SK-N-SH treated with all-trans-retinoic acid at 6 μM for 48 hours (cell line): Measurements from ENCODE around the gene PLPP3.

Experiments used
- CSDC2 ChIP-seq: fragments of 250-450 bp; sonication (Bioruptor Pico); IDR thresholded peaks from 2 replicates; pipeline ENCODE4 v1.5.0; 2020; ENCODE audit warnings: mild to moderate bottlenecking, moderate library complexity
- TOX ChIP-seq: fragments of 250-450 bp; sonication (Bioruptor Pico); IDR thresholded peaks from 2 replicates; pipeline ENCODE4 v1.8.0; 2021; ENCODE audit warnings: mild to moderate bottlenecking, moderate library complexity, borderline replicate concordance
- ZFP3 ChIP-seq: fragments of 250-450 bp; sonication (Bioruptor Pico); IDR thresholded peaks from 2 replicates; pipeline ENCODE4 v1.5.0; 2020; ENCODE audit warnings: mild to moderate bottlenecking, moderate library complexity
- ZFP30 ChIP-seq: fragments of 450-650 bp; formaldehyde crosslinking; IDR thresholded peaks from 2 replicates; pipeline ENCODE4 v1.5.0; 2022; ENCODE audit warnings: mild to moderate bottlenecking, moderate library complexity
- ZNF70 ChIP-seq: fragments of 450-650 bp; formaldehyde crosslinking; IDR thresholded peaks from 2 replicates; pipeline ENCODE4 v1.5.0; 2020; ENCODE audit warnings: mild to moderate bottlenecking, moderate library complexity
- TF ChIP-seq, protein P1 (sequence below): fragments of 250-450 bp; sonication (Bioruptor Pico); IDR thresholded peaks from 2 replicates; pipeline ENCODE4 v1.8.0; 2021; ENCODE audit warnings: low read depth, mild to moderate bottlenecking, moderate library complexity, borderline replicate concordance
- TF ChIP-seq, protein P2 (sequence below): fragments of 250-450 bp; sonication (Bioruptor Pico); IDR thresholded peaks from 2 replicates; pipeline ENCODE4 v1.8.0; 2020; ENCODE audit warnings: mild to moderate bottlenecking, moderate library complexity, borderline replicate concordance
- TF ChIP-seq, protein P3 (sequence below): fragments of 250-450 bp; sonication (Bioruptor Pico); IDR thresholded peaks from 2 replicates; pipeline ENCODE4 v1.5.1; 2020; ENCODE audit warnings: low read depth, mild to moderate bottlenecking, moderate library complexity

DNA sequence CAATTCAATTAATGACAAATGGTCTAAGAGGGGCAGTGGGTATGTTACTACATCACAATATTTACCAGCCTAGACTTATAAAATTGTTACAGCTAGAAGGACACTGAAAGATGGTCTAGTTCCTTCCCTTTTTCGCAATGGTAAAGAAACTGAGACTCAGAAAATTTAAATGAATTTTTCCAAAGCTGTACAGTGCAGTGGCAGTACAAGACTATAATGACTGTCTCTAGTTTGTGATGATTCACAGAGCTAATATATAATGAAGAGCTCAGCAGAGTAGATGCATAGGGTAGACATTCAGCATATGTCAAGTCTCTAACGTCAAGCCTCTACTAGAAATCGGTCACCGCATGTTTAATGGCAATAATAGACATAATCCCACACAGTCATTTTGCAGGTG is 4.6 kb downstream of the PLPP3 start:
- TF ChIP-seq ZNF70 (CRISPR knock-in tag): no peak
- TF ChIP-seq CSDC2 (CRISPR knock-in tag): no peak
- TF ChIP-seq ZFP30 (CRISPR knock-in tag): no peak
- TF ChIP-seq, protein P1, sequence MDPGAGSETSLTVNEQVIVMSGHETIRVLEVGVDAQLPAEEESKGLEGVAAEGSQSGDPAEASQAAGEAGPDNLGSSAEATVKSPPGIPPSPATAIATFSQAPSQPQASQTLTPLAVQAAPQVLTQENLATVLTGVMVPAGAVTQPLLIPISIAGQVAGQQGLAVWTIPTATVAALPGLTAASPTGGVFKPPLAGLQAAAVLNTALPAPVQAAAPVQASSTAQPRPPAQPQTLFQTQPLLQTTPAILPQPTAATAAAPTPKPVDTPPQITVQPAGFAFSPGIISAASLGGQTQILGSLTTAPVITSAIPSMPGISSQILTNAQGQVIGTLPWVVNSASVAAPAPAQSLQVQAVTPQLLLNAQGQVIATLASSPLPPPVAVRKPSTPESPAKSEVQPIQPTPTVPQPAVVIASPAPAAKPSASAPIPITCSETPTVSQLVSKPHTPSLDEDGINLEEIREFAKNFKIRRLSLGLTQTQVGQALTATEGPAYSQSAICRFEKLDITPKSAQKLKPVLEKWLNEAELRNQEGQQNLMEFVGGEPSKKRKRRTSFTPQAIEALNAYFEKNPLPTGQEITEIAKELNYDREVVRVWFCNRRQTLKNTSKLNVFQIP (CRISPR knock-in tag): no peak
- no peak for TF ChIP-seq TOX (CRISPR knock-in tag)
- TF ChIP-seq, protein P2, sequence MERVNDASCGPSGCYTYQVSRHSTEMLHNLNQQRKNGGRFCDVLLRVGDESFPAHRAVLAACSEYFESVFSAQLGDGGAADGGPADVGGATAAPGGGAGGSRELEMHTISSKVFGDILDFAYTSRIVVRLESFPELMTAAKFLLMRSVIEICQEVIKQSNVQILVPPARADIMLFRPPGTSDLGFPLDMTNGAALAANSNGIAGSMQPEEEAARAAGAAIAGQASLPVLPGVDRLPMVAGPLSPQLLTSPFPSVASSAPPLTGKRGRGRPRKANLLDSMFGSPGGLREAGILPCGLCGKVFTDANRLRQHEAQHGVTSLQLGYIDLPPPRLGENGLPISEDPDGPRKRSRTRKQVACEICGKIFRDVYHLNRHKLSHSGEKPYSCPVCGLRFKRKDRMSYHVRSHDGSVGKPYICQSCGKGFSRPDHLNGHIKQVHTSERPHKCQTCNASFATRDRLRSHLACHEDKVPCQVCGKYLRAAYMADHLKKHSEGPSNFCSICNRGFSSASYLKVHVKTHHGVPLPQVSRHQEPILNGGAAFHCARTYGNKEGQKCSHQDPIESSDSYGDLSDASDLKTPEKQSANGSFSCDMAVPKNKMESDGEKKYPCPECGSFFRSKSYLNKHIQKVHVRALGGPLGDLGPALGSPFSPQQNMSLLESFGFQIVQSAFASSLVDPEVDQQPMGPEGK (CRISPR knock-in tag): no peak
- no peak for TF ChIP-seq ZFP3 (CRISPR knock-in tag)
- TF ChIP-seq, protein P3, sequence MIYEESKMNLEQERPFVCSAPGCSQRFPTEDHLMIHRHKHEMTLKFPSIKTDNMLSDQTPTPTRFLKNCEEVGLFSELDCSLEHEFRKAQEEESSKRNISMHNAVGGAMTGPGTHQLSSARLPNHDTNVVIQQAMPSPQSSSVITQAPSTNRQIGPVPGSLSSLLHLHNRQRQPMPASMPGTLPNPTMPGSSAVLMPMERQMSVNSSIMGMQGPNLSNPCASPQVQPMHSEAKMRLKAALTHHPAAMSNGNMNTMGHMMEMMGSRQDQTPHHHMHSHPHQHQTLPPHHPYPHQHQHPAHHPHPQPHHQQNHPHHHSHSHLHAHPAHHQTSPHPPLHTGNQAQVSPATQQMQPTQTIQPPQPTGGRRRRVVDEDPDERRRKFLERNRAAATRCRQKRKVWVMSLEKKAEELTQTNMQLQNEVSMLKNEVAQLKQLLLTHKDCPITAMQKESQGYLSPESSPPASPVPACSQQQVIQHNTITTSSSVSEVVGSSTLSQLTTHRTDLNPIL (CRISPR knock-in tag): no peak
